ENCODE results near the gene WDR86.

DNA sequence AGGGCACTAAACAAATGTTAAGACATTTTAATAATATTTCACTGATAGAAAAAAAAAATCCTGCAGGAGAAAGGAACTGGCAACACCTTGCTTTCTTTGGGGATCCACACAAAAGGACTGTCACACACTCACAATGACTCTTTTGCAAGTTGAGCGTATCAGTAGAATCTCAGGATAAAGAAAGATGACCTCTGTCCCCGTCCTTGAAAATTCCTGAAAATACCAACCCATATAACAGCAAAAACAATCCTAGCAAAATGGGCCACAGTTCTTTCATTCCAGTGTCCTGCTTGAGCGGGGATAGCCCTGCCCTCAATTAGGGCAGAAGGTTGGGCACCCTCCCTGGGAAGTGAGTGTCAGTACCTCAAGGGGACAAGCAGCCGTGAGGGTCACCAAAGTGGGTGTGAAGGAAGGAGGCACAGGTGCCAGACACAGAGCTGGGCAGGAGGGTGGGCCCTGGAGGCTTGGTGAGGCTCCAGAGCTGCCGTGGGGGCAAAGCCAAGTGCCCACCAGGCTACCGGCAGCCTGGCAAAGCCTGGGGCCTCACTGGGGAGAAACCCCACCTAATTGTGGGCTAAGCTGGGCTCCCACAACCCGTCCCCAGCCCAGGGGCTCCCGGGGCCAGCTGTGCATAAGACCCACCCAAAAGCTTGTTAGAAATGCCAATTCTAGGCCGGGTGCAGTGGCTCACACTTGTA is 2.8 kb downstream of the WDR86 start:
- no peak for TF ChIP-seq YY1 (IDR thresholded peaks at IDR 0.05; ENCODE audit: extremely low read depth, insufficient replicate concordance, low read depth, low read length)
- no peak for TF ChIP-seq POLR2AphosphoS5 (IDR thresholded peaks at IDR 0.05; ENCODE audit: low read depth, low read length)
- TF ChIP-seq EZH2 (IDR thresholded peaks at IDR 0.05): no peak
- TF ChIP-seq, protein P1, sequence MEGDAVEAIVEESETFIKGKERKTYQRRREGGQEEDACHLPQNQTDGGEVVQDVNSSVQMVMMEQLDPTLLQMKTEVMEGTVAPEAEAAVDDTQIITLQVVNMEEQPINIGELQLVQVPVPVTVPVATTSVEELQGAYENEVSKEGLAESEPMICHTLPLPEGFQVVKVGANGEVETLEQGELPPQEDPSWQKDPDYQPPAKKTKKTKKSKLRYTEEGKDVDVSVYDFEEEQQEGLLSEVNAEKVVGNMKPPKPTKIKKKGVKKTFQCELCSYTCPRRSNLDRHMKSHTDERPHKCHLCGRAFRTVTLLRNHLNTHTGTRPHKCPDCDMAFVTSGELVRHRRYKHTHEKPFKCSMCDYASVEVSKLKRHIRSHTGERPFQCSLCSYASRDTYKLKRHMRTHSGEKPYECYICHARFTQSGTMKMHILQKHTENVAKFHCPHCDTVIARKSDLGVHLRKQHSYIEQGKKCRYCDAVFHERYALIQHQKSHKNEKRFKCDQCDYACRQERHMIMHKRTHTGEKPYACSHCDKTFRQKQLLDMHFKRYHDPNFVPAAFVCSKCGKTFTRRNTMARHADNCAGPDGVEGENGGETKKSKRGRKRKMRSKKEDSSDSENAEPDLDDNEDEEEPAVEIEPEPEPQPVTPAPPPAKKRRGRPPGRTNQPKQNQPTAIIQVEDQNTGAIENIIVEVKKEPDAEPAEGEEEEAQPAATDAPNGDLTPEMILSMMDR (IDR thresholded peaks at IDR 0.05 in 2 of 3, conservative IDR thresholded peaks at IDR 0.05 in 1 of 3; ENCODE audit: borderline replicate concordance in 1 of 3, insufficient read depth in 1 of 3, low read depth in 2 of 3, low read length in 2 of 3): no peak

Measured in HCT116 (cell line).